ENCODE measurements around the gene SLC9A8. TPM values are rescaled to one million over a fixed set of nuclear protein-coding genes. Genes with fewer than 3 reads are reported as not detected.
A peak's percentile ranks its signal among the peaks of the same experiment; 100 is the strongest.

The SLC9A8 gene
- total and polyA plus RNA-seq, 2 of the 8 experiments (the other 6 are each of a cell fraction or from before 2014, with no cell fraction given) = 3.2 to 6.2 TPM

DNA sequence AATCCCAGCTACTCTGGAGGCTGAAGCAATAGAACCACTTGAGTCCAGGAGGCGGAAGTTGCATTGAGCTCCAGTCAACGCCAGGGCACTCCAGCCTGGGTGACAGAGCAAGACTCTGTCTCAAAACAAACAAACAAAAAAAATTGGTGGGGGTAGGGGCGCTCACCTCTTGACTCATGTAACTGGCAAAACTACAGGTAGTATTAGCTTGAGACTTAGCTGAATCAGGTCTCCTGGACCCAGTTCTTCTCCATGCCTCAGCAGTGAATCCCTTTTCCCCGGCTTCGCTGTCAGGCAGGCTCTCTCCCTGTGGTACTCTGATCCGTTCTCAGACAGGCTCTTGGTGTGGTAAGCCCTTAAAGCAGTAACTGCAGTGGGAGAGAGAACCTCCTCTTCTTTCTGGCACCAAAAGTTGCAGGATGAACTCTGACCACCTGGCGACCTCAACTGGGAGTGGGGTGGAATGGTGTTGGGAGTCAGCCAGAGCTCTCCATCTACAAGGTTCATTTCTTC lies 12.9 kb downstream of the SLC9A8 start:
- no peaks in the 10 kb centered on the region for H3K4me1 ChIP-seq (replicated peaks in 1 of 4; ENCODE audit: control insufficient read depth in 3 of 4, insufficient read depth in 4 of 4, low read length in 3 of 4)
- peaks cover 0 to 3% of the 10 kb centered on the region in 2 experiments for H4K20me1 ChIP-seq (replicated peaks in 1 of 2; ENCODE audit: control insufficient read depth in 1 of 2, insufficient read depth in 2 of 2, low read length in 2 of 2)
- no peak overlapping the region for H2BK120ac ChIP-seq (replicated peaks; ENCODE audit: low read depth, low read length)
- H2BK15ac ChIP-seq (ENCODE audit: low read length) = no peak overlapping the region
- H2AFZ ChIP-seq (ENCODE audit: low read length) = no peak overlapping the region
- no peak overlapping the region for H3K27ac ChIP-seq (ENCODE audit: low read depth, low read length)
- peaks cover 0 to 11% (median 7%) of the 10 kb centered on the region in 4 experiments; a peak in 6 of 8 replicates for H3K36me3 ChIP-seq (ENCODE audit: control insufficient read depth in 2 of 4, insufficient read depth in 4 of 4, low read length in 3 of 4)
- H3K18ac ChIP-seq (ENCODE audit: extremely low read depth, low read length) = no peak overlapping the region
- no peak overlapping the region for H4K5ac ChIP-seq (ENCODE audit: insufficient read length, low read depth, low read length)
- DNase-seq (ENCODE audit: low read depth in 1 of 2, low spot score in 2 of 2) (no peak), FAIRE-seq (no peak)
- H4K8ac ChIP-seq (ENCODE audit: extremely low read depth, insufficient read depth, low read length) = no peak overlapping the region
- 82% methylated on average over 7 of the region's 7 CpGs; no CpG with 5 or more reads in 1 of the 2 experiments for WGBS, 2 experiments (ENCODE audit: extremely low coverage in 1 of 2, insufficient coverage in 1 of 2, insufficient read length in 1 of 2, insufficient replicate concordance in 2 of 2, low coverage in 1 of 2, low lambda C conversion rate in 2 of 2, missing lambda C conversion rate in 1 of 2)
- no peak overlapping the region for H2AK5ac ChIP-seq (ENCODE audit: low read depth, low read length)
- no peak overlapping the region for H3K23ac ChIP-seq (ENCODE audit: insufficient read length)
- no peaks in the 10 kb centered on the region for H3K23me2 ChIP-seq (ENCODE audit: low read depth, low read length)
- H3K14ac ChIP-seq (ENCODE audit: insufficient read length) = no peak overlapping the region
- H3K79me1 ChIP-seq (ENCODE audit: low read depth, low read length) = no peaks in the 10 kb centered on the region
- no peak overlapping the region for H3K4me3 ChIP-seq (ENCODE audit: extremely low read depth in 1 of 4, insufficient read depth in 2 of 4, low read depth in 3 of 4, low read length in 4 of 4)
- H3K9me3 ChIP-seq (ENCODE audit: insufficient read depth in 2 of 2, low read depth in 1 of 2, low read length in 1 of 2) = no peaks in the 10 kb centered on the region
- no peak overlapping the region for H3K56ac ChIP-seq (replicated peaks; ENCODE audit: insufficient read length, low read depth, low read length)
- ChIA-PET CTCF (ENCODE audit: partially characterized antibody) (interaction anchor here (0.6 to 7.0 kb wide), 16 partner anchors 11 to 217 kb away, joined by 3 to 32 read pairs (median 4); partner anchors contain the start of gene SLC9A8), POLR2A (ENCODE audit: partially characterized antibody) (interaction anchor here (0.8 to 1.4 kb wide), 3 partner anchors 9 to 13 kb away, joined by 3 to 5 read pairs (median 3); no protein-coding TSS in a partner anchor)
- no peak overlapping the region for H3K4me2 ChIP-seq (ENCODE audit: insufficient read depth in 1 of 2, low read depth in 2 of 2, low read length in 2 of 2)
- no peak overlapping the region for H3K4ac ChIP-seq (replicated peaks; ENCODE audit: insufficient read length, low read depth, low read length)
- no peak for TF ChIP-seq GTF2F1 (IDR thresholded peaks at IDR 0.05; ENCODE audit: borderline replicate concordance, low read depth, low read length)
- TF ChIP-seq, protein P1, sequence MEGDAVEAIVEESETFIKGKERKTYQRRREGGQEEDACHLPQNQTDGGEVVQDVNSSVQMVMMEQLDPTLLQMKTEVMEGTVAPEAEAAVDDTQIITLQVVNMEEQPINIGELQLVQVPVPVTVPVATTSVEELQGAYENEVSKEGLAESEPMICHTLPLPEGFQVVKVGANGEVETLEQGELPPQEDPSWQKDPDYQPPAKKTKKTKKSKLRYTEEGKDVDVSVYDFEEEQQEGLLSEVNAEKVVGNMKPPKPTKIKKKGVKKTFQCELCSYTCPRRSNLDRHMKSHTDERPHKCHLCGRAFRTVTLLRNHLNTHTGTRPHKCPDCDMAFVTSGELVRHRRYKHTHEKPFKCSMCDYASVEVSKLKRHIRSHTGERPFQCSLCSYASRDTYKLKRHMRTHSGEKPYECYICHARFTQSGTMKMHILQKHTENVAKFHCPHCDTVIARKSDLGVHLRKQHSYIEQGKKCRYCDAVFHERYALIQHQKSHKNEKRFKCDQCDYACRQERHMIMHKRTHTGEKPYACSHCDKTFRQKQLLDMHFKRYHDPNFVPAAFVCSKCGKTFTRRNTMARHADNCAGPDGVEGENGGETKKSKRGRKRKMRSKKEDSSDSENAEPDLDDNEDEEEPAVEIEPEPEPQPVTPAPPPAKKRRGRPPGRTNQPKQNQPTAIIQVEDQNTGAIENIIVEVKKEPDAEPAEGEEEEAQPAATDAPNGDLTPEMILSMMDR (IDR thresholded peaks at IDR 0.05; ENCODE audit: control extremely low read depth in 1 of 3, insufficient read depth in 1 of 3, low read depth in 1 of 3, low read length in 3 of 3) = peak; percentile 24 to 32 (median 26); a peak in 3 of 4 replicates
- no peak for TF ChIP-seq SIN3A (conservative IDR thresholded peaks at IDR 0.05 in 1 of 2, IDR thresholded peaks at IDR 0.05 in 1 of 2; ENCODE audit: low read depth in 1 of 2, low read length in 2 of 2)
- TF ChIP-seq CHD2 (IDR thresholded peaks at IDR 0.05; ENCODE audit: low read length) = no peak
- peak; percentile 48 to 56 for TF ChIP-seq RAD21 (IDR thresholded peaks at IDR 0.05 in 1 of 2, conservative IDR thresholded peaks at IDR 0.05 in 1 of 2; ENCODE audit: low read depth in 2 of 2, low read length in 2 of 2)
- TF ChIP-seq, protein P2, sequence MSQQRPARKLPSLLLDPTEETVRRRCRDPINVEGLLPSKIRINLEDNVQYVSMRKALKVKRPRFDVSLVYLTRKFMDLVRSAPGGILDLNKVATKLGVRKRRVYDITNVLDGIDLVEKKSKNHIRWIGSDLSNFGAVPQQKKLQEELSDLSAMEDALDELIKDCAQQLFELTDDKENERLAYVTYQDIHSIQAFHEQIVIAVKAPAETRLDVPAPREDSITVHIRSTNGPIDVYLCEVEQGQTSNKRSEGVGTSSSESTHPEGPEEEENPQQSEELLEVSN (IDR thresholded peaks at IDR 0.05) = no peak
- TF ChIP-seq POLR2AphosphoS5 (IDR thresholded peaks at IDR 0.05; ENCODE audit: low read depth, low read length) = no peak
- TF ChIP-seq SP2 (IDR thresholded peaks at IDR 0.05; ENCODE audit: low read length) = no peak
- TF ChIP-seq SRF (IDR thresholded peaks at IDR 0.05; ENCODE audit: low read depth, low read length) = no peak
- no peaks in the 10 kb centered on the region for H3K79me2 ChIP-seq (ENCODE audit: control insufficient read depth in 1 of 2, insufficient read depth in 2 of 2, low read length in 2 of 2)
- no peaks in the 10 kb centered on the region for H3K27me3 ChIP-seq (replicated peaks in 1 of 4; ENCODE audit: control insufficient read depth in 3 of 4, extremely low read depth in 1 of 4, insufficient read depth in 3 of 4, low read length in 3 of 4)
- no peak overlapping the region for H4K91ac ChIP-seq (replicated peaks; ENCODE audit: insufficient read length, low read length)
- H3K9ac ChIP-seq (replicated peaks in 1 of 4; ENCODE audit: extremely low read depth in 1 of 4, low read depth in 3 of 4, low read length in 3 of 4) = no peak overlapping the region
- H2BK12ac ChIP-seq (ENCODE audit: low read depth, low read length) = no peak overlapping the region
- no peak overlapping the region for H2BK20ac ChIP-seq (ENCODE audit: low read length)
- H2BK5ac ChIP-seq (ENCODE audit: low read depth, low read length) = no peak overlapping the region

Measured in H1 (cell line).